Measurements from ENCODE around the gene IPO9.

DNA sequence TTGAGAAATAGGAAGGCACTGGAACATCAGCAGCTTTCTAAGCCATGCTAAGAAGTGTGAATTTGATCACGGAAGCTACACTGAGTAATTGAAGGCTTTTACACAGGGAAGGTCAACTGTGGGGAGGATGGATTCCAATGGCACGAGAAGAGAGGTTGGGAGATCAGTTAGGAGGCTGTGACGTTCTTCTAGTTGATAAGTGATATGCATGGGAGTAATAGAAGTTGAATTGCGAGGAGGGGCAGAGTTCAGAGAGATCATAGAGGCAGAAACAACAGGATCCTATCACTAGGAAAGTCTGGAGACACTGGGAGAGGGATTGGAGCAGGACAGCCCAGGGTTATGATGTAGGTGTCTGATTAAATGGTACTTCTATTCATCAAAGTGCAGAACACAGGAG lies 101.2 kb downstream of the IPO9 start:
- TF ChIP-seq POLR2A (IDR thresholded peaks at IDR 0.05), result no peak
- TF ChIP-seq, protein P1, sequence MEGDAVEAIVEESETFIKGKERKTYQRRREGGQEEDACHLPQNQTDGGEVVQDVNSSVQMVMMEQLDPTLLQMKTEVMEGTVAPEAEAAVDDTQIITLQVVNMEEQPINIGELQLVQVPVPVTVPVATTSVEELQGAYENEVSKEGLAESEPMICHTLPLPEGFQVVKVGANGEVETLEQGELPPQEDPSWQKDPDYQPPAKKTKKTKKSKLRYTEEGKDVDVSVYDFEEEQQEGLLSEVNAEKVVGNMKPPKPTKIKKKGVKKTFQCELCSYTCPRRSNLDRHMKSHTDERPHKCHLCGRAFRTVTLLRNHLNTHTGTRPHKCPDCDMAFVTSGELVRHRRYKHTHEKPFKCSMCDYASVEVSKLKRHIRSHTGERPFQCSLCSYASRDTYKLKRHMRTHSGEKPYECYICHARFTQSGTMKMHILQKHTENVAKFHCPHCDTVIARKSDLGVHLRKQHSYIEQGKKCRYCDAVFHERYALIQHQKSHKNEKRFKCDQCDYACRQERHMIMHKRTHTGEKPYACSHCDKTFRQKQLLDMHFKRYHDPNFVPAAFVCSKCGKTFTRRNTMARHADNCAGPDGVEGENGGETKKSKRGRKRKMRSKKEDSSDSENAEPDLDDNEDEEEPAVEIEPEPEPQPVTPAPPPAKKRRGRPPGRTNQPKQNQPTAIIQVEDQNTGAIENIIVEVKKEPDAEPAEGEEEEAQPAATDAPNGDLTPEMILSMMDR (IDR thresholded peaks at IDR 0.05), result no peak

Data from esophagus squamous epithelium (tissue), 4 donors.